NCI-H69 (cell line): ENCODE measurements around the gene NPY.
"Not testable (repeated sequence)": the region's sequence is repeated elsewhere in the genome, so short reads cannot be mapped to it uniquely, and the experiment has no call there.

Source experiments
- DNase-seq: peaks from one replicate; lab custom pipeline; 2025; lab: John Stamatoyannopoulos, UW

NPY gene

GRCh38 chr7:24283897-24284698 lies at the start of gene NPY:
TSS of gene NPY (plus strand) at chr7:24284190. CDS start at chr7:24285241, 1,051 bp downstream.
- DNase-seq, result peak; percentile 31

GRCh38 chr7:24239260-24239659 lies 44.7 kb upstream of the NPY start:
- DNase-seq, result no peak

DNA sequence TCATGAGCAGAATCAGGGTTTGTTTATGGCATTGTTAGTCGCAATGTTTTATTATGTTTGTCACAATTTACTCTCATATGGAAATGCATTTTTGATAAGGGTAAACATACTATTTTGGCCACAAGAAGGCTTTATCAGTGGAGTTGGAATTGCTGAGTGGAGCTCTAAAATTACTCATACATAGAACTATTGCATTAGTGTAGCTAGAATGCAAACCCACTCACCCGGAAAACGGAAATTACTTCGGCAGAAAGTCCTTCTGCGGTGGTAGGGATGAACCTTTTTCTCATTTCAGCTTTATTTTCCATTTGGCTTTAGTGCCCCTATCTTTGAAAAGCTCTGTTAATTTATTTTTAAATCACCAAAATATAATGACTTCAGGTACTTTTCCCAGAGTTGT lies 42.8 kb upstream of the NPY start:
- no peak for DNase-seq

DNA sequence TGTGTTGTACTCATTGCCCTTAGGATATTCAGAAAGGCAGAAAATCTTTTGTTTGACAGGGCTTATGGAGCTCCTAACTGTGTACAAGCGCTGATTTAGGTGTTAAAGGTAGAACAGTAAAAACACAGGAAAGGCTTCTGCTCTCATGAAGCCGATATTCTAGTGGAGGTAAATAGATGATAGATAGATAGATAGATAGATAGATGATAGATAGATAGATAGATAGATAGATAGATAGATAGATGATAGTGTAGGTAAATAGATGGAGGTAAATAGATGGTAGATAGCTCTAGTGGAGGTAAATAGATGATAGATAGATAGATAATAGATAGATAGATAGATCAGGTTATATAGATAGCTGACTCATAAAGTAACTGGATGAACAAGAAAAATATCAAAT lies 39.4 kb upstream of the NPY start:
- no peak for DNase-seq

- no peak for DNase-seq
Observed at GRCh38 chr7:24245362-24245761, 38.6 kb upstream of the NPY start.

GRCh38 chr7:24249266-24249665 lies 34.7 kb upstream of the NPY start:
- no peak for DNase-seq

DNA sequence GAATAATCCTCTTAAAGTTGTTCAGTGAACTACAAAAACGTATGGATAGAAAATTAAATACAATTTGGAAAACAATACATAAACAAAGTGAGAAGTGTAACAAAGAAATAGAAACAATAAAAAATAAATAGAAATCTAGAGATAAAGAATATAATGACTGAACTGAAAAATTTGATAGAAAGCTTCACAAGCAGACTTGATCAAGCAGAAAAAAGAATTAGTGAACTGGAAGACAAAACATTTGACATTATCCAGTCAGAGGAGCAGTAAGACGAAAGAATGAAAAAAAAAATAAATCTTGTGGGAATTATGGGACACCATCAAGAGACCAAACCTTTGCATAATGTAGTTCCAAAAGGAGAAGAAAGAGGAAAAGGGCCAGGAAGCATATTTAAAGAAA lies 32.4 kb upstream of the NPY start:
- DNase-seq, result no peak

- DNase-seq, result no peak
Observed at GRCh38 chr7:24255139-24255538, 28.9 kb upstream of the NPY start.

GRCh38 chr7:24258324-24258723 lies 25.7 kb upstream of the NPY start:
- DNase-seq, result not testable (repeated sequence)

- DNase-seq, result no peak
Observed at GRCh38 chr7:24271938-24272337, 12.1 kb upstream of the NPY start.

DNA sequence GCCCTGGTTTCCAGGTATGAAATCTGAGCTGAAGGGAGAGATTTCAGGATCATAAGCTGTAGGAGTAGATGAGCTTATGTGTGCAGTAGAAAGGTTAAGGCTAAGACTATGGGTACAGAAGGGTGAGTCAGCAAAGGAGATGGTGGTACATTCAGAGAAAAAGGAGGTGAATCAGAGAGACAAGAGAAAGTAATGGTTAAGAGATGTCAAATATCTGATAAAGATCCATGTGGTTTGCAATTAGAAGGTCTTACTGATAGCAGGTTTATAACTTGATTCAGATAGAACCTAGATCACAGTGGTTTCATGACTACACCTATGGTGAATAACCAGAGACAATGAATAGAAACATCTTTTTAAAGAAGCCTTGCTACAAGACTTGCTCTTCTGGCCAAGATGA lies 4.5 kb upstream of the NPY start:
- no peak for DNase-seq

DNA sequence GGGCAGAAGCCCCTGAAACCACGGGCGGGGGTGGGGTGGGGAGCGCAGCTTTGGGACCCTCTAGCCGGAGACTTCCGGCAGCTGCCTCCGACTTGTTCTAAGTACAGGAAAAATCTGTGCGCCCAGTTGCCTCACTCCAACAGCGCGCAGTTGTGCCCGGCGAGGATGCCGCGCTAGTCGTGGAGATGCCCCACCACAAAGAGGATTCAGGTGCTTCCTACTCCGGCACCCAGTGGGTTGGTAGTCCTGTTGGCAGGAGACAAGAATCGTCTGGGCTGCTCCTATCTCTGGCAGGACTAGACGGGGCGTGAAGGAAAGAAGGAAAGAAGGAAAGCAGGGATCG lies 465 bp upstream of the NPY start:
- no peak for DNase-seq

DNA sequence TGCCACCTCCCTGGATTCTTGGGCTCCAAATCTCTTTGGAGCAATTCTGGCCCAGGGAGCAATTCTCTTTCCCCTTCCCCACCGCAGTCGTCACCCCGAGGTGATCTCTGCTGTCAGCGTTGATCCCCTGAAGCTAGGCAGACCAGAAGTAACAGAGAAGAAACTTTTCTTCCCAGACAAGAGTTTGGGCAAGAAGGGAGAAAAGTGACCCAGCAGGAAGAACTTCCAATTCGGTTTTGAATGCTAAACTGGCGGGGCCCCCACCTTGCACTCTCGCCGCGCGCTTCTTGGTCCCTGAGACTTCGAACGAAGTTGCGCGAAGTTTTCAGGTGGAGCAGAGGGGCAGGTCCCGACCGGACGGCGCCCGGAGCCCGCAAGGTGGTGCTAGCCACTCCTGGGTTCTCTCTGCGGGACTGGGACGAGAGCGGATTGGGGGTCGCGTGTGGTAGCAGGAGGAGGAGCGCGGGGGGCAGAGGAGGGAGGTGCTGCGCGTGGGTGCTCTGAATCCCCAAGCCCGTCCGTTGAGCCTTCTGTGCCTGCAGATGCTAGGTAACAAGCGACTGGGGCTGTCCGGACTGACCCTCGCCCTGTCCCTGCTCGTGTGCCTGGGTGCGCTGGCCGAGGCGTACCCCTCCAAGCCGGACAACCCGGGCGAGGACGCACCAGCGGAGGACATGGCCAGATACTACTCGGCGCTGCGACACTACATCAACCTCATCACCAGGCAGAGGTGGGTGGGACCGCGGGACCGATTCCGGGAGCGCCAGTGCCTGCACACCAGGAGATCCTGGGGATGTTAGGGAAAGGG lies 913 bp downstream of the NPY start:
- DNase-seq, result no peak

DNA sequence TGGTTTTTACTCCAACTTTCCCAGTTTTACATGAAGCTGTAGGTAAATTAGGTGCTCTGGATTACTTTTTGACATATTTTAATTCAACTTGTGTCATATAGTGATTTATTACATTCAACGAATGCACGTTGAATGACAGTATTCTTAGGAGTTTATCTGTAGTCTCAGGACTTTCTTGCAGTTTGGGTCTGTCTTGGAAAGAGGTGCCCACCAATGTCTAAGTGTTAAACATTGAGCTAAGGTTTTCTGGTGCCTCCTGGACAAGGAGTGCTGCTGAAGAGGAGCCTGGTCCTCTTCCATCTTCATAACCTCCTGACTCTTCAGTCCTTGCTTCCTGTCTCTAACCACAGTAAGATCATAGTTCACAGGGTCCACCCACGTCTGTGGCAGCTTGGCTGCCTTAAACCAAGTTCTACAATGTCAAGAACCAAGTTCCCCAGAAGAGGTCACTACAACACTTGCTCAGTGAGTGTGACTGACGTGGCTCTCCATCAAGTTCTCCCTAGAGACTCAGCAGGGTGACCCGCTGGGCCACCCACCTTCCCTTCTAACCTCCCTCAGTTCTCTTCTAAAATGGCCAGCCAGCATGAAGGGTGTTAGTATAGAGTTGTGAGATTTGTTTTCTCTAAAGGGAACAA lies 6.1 kb downstream of the NPY start:
- peak; percentile 47 for DNase-seq

GRCh38 chr7:24291271-24291670 lies 7.3 kb downstream of the NPY start:
- no peak for DNase-seq

- DNase-seq, result peak; percentile 59
Observed at GRCh38 chr7:24297362-24297761, 13.4 kb downstream of the NPY start.

DNA sequence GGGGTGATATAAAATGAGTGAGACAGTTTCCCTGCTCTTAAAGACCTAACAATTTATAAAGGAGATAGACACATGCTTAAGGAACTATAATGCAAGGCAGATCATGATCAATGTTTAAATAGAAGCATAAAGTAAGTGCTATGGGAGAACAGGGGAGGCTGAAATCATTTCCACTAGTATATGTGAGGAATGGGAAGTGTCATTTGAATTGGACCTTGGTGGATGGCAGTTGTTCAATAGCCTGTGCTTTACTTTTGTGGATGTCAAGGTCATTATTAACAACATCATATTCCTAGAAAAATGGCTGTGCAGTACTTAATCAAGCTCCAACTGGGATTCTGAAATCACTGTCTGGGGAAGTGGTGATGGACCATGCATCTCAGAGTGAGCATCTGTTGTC lies 14.7 kb downstream of the NPY start:
- DNase-seq, result no peak

DNA sequence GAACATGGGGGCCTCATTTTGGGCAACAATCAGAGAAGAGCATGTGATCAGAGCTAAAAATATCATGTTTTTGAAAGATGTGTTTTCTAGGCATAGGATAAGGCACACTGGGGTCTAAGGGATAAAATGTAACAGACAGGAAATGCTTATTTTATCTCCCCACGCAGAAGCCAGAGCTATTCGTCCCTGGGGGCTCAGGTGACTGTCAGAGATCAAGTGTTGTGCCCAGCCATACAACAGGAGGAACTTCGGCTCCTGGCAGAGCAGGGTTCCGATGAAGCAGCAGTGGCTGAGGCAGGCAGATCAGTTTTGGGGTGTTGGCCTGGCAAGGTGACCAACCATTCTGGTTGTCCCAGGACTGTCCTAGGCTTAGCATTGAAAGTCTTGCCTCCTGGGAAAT lies 15.2 kb downstream of the NPY start:
- DNase-seq, result no peak

DNA sequence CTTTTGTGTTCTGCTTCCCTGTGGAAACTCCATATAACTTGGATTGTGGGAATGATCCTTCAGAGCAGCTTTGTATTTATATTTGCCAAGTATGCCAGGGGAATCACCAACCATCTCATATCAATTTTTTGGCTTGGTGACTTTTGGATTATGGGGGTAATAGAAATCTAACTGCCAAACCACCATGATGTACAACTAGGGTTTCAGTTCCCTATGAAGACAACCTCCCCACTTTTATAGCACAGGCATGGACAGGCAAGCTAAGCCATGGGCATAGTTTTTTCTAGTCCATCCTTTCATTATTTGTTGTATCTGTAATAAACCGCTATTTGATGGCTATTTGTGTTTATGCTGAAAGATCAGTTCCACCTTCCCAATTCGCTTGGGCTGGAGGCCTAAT lies 17.7 kb downstream of the NPY start:
- no peak for DNase-seq

- DNase-seq, result peak; percentile 62
Observed at GRCh38 chr7:24304494-24305095, 20.6 kb downstream of the NPY start.

DNA sequence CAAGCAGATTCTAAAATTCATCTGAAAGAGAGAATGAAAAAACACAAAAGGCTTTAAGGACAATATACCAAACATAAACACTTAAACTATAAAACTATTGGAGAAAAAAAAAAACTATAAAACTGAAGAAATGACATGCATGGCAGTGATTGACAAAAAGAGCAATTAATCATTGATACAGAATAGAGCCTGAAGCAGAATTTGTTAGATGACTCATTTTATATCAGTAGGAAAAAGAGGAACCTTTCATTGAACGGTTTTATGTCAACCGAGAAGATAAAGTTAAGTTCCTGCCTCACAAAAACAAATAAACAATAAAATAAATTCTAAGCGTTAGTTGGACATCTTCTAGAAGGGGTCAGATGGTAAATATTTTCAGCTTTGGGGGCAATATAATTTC lies 23.3 kb downstream of the NPY start:
- no peak for DNase-seq

GRCh38 chr7:24312588-24312987 lies 28.6 kb downstream of the NPY start:
- no peak for DNase-seq

GRCh38 chr7:24313777-24314176 lies 29.8 kb downstream of the NPY start:
- no peak for DNase-seq
